GM13976 (cell line): Measurements from ENCODE around the gene PARP12.

Experiments used
- DNase-seq: peaks from one replicate; pipeline ENCODE4 v3.0.0; 2012; ENCODE audit warnings: low spot score
- CTCF ChIP-seq: IDR thresholded peaks from 2 replicates; pipeline ENCODE4 v1.5.1; 2012; ENCODE audit warnings: borderline replicate concordance, mild to moderate bottlenecking; ENCODE audit not compliant: insufficient read depth; ENCODE audit errors: extremely low read depth, missing control alignments, control extremely low read depth
- in situ Hi-C: fragments of 300-500 bp; cut with MboI; formaldehyde crosslinking; loops from one replicate; pipeline ENCODE4 v1.12.0; 2022; ENCODE audit warnings: low sequenced_read_pairs, mixed read lengths, inconsistent platforms; ENCODE audit not compliant: unreplicated experiment

Gene PARP12

GRCh38 chr7:140041659-140042385 is 20.9 kb downstream of the PARP12 start:
- no peak for TF ChIP-seq CTCF
- no peak for DNase-seq
- in situ Hi-C loops = no loop called here

- no peak for DNase-seq
- TF ChIP-seq CTCF = no peak
- in situ Hi-C loops = no loop called here
Measured at GRCh38 chr7:140039896-140040295, 22.9 kb downstream of the PARP12 start.

DNA sequence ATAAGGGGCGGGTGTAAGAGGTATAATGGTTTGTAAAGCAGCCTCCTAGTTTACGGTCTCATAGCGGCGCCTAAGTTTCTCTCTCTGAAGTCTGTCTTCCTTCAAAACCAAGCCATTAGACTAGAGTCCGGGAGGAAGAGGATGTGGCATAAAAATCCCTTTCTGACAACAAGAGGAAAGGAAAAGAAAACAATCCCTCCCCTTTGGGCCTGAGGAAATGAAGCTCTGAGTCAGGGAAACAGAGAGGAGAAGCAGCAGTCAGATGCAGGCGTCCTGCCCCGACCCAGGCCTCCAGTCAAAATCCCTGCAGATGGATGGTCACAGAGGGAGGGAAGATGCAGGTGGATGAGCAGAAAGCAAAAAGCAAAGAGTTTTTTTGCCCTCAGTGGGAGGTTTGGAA is 23.7 kb downstream of the PARP12 start:
- no peak for DNase-seq
- no peak for TF ChIP-seq CTCF
- in situ Hi-C loops = no loop called here

DNA sequence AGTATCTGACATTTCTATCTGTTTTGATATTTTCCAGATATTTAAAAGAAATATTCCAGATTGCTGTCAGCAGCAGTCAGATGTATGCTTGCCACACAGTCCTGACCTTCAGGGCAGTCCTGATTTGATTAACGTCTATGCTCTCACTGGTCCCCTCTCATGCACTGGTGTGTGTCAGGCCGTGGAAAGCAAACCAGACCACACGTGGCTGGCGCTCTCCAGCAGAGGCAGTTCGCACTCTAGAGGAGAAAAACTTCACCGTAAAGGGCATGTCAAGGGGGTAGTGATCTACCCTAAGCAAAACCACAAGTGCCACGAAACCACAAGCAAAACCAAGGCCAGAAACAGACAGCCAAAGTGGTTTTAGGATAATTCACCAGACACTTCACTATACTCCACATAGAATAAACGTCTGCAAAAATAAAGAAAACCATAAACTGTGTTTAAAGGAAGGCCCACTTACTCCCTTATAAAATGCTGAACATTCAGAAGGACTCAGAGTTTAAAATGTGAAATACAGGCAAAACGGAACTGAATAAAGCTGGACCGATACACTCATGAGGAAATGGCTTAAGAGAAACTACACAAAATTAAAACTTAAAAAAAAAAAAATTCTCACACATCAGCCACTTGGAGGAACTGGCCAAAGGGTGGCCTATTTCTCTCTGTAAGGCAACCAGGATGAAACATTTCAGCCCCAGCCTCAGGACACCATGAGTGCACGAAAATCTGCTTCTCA is 26.4 kb downstream of the PARP12 start:
- DNase-seq = no peak
- in situ Hi-C loops = no loop called here
- no peak for TF ChIP-seq CTCF

- in situ Hi-C loops = no loop called here
- DNase-seq = no peak
- TF ChIP-seq CTCF = no peak
Measured at GRCh38 chr7:140035400-140036223, 27.1 kb downstream of the PARP12 start.

DNA sequence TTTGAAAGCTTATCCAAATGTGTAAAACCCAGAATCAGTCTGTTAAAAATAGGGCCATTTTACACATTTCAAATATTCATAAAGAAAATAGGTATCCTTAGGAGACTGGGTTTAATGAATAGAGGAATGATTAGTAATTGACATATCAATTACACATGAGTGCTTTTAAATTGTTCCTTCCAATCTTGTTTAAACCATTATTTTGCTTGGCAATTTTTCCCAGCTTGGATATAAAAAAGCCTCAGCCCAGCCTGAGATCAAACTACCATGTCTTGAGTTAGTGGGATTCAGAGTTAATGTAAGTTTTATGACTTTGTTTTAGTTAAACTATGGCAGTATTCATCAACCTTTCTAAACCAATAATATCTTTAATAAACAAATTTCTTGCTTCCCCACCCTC is 28.3 kb downstream of the PARP12 start:
- no peak for TF ChIP-seq CTCF
- no peak for DNase-seq
- in situ Hi-C loops = no loop called here
